ENCODE data around the gene SMIM35. TPM values are rescaled to one million over a fixed set of nuclear protein-coding genes. Genes with fewer than 3 reads are reported as not detected.

The SMIM35 gene
- total and polyA plus RNA-seq, 2 of the 4 experiments (the other 2 are of a cell fraction): not detected

DNA sequence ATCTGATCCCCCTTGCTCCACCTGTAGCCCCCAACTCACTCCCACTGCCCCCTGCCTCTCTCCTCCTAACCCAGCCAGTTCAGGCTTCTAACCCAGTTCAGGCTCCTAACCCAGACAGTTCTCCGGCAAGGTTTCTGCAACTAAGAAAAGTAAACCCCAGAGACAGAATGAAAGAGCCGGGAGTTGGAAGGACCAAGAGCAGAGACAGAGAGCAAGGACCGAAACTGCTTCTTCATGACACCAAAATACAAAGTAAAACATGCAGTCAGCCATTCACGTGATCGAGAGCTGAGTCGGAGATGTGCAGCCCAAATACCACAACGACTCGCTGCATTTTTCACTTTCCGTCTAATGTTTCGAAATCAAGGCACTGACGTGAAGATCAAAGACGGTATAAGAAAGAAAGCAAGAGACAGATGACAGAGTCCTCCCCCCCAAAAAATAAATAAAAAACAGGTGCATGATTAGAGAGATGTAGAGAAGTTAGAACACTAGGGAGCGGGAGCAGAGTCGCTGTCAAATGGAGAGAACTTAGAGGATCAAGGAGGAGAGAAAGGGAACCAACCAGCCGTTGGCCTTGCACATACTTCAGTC is 99.7 kb downstream of the SMIM35 start:
- POLR2A ChIA-PET (ENCODE audit: unreplicated experiment): no interaction called here
- Histone ChIP-seq H3K36me3 (ENCODE audit: control insufficient read depth, insufficient read depth, low read length) (no peaks in the 10 kb centered on the region), H3K56ac (ENCODE audit: extremely low read depth, insufficient read depth, low read length) (no peak overlapping the region), H3K4me2 (ENCODE audit: low read depth, low read length) (no peak overlapping the region), H3K9me3 (ENCODE audit: control insufficient read depth, insufficient read depth, low read length) (no peaks in the 10 kb centered on the region), H3K27ac (ENCODE audit: insufficient read depth, low read length) (no peak overlapping the region), H4K5ac (ENCODE audit: low read depth, low read length) (no peak overlapping the region), H4K91ac (ENCODE audit: insufficient read depth, low read depth, low read length) (no peak overlapping the region), H2BK15ac (ENCODE audit: low read depth, low read length) (no peak overlapping the region), H3K14ac (replicated peaks; ENCODE audit: low read depth, low read length) (no peak overlapping the region), H3K9ac (ENCODE audit: low read depth, low read length) (no peak overlapping the region), H2BK20ac (ENCODE audit: low read depth, low read length) (no peak overlapping the region), H2AK5ac (ENCODE audit: low read depth, low read length) (no peak overlapping the region), H3K23ac (ENCODE audit: low read depth, low read length) (no peak overlapping the region), H2BK120ac (ENCODE audit: low read depth, low read length) (no peak overlapping the region), H2AK9ac (replicated peaks; ENCODE audit: low read depth, low read length, poor library complexity) (no peak overlapping the region), H3K18ac (ENCODE audit: low read depth, low read length) (no peak overlapping the region), H3K4ac (ENCODE audit: low read depth, low read length) (no peak overlapping the region), H3K4me1 (ENCODE audit: control insufficient read depth, insufficient read depth, low read length) (peaks cover 2% of the 10 kb centered on the region; the same call in 1 of the 2 replicates), H2BK5ac (ENCODE audit: low read depth, low read length, poor library complexity, severe bottlenecking) (no peak overlapping the region), H3K4me3 (ENCODE audit: insufficient read depth, low read depth, low read length) (no peak overlapping the region), H3K9me1 (ENCODE audit: insufficient read depth, low read length) (no peaks in the 10 kb centered on the region), H4K20me1 (ENCODE audit: insufficient read depth, low read length) (no peaks in the 10 kb centered on the region), H3K79me1 (ENCODE audit: low read depth in 1 of 2, low read length in 2 of 2) (no peaks in the 10 kb centered on the region), H4K8ac (ENCODE audit: low read depth in 2 of 2, low read length in 2 of 2) (no peak overlapping the region), H3K27me3 (ENCODE audit: control insufficient read depth, insufficient read depth, low read length) (peaks cover 18% of the 10 kb centered on the region), H2AFZ (replicated peaks; ENCODE audit: low read length, poor library complexity) (no peak overlapping the region)
- dilution Hi-C loops (cut with HindIII; ENCODE audit: low sequenced_read_pairs, unreplicated experiment) (no loop called here), intact Hi-C loops (cut with micrococcal nuclease) (no loop called here), in situ Hi-C loops (cut with MboI; ENCODE audit: low sequenced_read_pairs) (no loop called here)
- TF ChIP-seq CEBPB (IDR thresholded peaks at IDR 0.05; ENCODE audit: low read depth, low read length): no peak
- no peak for TF ChIP-seq MXI1 (IDR thresholded peaks at IDR 0.05; ENCODE audit: borderline replicate concordance, low read depth, low read length)
- no peak for TF ChIP-seq BHLHE40 (IDR thresholded peaks at IDR 0.05; ENCODE audit: low read depth, low read length)
- TF ChIP-seq, protein P1, sequence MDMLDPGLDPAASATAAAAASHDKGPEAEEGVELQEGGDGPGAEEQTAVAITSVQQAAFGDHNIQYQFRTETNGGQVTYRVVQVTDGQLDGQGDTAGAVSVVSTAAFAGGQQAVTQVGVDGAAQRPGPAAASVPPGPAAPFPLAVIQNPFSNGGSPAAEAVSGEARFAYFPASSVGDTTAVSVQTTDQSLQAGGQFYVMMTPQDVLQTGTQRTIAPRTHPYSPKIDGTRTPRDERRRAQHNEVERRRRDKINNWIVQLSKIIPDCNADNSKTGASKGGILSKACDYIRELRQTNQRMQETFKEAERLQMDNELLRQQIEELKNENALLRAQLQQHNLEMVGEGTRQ (IDR thresholded peaks at IDR 0.05; ENCODE audit: low read depth, low read length): no peak
- TF ChIP-seq RFX5 (IDR thresholded peaks at IDR 0.05; ENCODE audit: low read depth, low read length): no peak
- TF ChIP-seq RCOR1 (IDR thresholded peaks at IDR 0.05; ENCODE audit: insufficient replicate concordance, low read length): no peak
- TF ChIP-seq, protein P2, sequence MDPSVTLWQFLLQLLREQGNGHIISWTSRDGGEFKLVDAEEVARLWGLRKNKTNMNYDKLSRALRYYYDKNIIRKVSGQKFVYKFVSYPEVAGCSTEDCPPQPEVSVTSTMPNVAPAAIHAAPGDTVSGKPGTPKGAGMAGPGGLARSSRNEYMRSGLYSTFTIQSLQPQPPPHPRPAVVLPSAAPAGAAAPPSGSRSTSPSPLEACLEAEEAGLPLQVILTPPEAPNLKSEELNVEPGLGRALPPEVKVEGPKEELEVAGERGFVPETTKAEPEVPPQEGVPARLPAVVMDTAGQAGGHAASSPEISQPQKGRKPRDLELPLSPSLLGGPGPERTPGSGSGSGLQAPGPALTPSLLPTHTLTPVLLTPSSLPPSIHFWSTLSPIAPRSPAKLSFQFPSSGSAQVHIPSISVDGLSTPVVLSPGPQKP (IDR thresholded peaks at IDR 0.05; ENCODE audit: borderline replicate concordance, low read depth, low read length): no peak
- no peak for TF ChIP-seq SMC3 (IDR thresholded peaks at IDR 0.05; ENCODE audit: low read depth, low read length)
- TF ChIP-seq, protein P3, sequence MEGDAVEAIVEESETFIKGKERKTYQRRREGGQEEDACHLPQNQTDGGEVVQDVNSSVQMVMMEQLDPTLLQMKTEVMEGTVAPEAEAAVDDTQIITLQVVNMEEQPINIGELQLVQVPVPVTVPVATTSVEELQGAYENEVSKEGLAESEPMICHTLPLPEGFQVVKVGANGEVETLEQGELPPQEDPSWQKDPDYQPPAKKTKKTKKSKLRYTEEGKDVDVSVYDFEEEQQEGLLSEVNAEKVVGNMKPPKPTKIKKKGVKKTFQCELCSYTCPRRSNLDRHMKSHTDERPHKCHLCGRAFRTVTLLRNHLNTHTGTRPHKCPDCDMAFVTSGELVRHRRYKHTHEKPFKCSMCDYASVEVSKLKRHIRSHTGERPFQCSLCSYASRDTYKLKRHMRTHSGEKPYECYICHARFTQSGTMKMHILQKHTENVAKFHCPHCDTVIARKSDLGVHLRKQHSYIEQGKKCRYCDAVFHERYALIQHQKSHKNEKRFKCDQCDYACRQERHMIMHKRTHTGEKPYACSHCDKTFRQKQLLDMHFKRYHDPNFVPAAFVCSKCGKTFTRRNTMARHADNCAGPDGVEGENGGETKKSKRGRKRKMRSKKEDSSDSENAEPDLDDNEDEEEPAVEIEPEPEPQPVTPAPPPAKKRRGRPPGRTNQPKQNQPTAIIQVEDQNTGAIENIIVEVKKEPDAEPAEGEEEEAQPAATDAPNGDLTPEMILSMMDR (conservative IDR thresholded peaks at IDR 0.05; ENCODE audit: low read depth, low read length): no peak
- no peak for TF ChIP-seq MAFK (IDR thresholded peaks at IDR 0.05; ENCODE audit: low read depth, low read length)
- no peak for TF ChIP-seq POLR2A (IDR thresholded peaks at IDR 0.05; ENCODE audit: low read depth, low read length)
- no TSS peak for BruUV-seq (replicated peaks)
- no peak for ATAC-seq (ENCODE audit: low read depth)
- CTCF ChIA-PET: no interaction called here
- DNase-seq: no peak
- WGBS, 2 experiments (ENCODE audit: extremely low coverage in 2 of 2, insufficient read length in 1 of 2): 62% methylated on average over 8 of the region's 15 CpGs; no CpG with 5 or more reads in 1 of the 2 experiments
